NCI-H2196 (cell line): ENCODE results near the gene HOXB7.

ENCODE experiments used
- DNase-seq: peaks from one replicate; lab custom pipeline; 2025; ENCODE audit not compliant: unreplicated experiment; lab: John Stamatoyannopoulos, UW

The HOXB7 gene

DNA sequence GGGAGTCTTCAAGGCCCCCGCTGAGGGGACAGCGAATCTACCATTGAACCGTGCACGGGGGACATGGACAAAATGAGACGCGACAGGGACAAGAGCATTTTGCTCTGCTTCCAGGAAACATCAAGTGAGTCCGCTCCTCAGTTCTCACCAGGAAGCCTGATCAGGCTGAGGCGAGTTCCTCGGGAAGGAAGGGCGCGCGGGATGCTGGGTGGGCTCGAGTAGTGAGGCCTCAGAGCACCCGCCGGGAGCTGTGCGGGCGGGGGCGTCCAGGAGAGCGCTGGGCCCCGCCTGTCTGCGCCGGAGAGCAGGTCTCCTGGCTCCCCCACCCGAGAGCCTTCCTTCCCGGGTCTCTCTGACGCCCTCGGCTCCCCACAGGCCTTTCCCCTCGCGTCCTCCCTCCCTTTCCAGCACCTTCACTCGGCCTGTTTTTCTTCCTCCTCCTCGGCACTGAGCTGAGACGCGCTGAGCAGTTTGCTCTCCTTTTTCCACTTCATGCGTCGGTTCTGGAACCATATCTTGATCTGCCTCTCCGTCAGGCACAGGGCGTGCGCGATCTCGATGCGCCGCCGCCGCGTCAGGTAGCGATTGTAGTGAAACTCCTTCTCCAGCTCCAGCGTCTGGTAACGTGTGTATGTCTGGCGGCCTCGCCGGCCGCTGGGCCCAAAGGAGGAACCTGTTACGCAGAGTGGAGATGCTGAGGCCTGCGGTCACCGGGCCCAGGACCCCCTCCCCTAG is 14.7 kb downstream of the HOXB7 start:
- peak; percentile 40 for DNase-seq

GRCh38 chr17:48595278-48595999 is 15.4 kb downstream of the HOXB7 start:
- DNase-seq, result no peak

GRCh38 chr17:48594538-48595277 is 16.1 kb downstream of the HOXB7 start:
- no peak for DNase-seq

DNA sequence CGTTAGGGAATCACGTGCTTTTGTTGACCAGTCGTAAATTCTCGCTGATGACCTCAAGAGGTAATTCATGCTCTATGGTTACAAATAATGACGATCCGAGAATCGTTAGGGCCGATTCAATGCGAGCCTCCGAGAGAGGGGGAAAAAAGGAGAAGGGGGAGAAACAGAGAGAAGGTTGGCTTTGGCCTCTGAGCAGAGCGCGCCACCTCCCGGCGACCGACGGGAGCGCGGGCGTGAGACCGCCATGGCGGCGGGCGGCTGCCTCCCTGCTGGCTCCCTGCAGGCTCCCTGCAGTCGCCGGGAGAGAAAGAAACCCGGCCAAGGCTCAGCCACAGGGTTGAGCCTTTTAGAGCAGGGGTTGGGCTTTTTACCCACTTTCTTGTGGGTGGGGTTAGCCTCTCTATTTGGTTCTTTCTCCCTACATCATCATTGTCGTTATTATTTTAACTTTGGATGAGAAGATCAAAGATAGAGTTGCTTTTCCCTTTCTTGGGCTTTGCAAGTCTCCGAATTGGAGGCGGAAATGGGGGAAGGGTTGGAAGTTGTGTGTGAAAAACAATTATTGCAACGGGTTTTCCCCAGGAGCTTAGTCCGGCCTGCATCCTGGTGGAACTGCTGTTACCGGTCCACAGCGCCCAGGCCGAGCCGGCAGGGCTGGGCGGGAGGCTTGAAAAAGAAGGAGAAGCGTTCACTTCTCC is 16.8 kb downstream of the HOXB7 start:
- peak; percentile 97 for DNase-seq

DNA sequence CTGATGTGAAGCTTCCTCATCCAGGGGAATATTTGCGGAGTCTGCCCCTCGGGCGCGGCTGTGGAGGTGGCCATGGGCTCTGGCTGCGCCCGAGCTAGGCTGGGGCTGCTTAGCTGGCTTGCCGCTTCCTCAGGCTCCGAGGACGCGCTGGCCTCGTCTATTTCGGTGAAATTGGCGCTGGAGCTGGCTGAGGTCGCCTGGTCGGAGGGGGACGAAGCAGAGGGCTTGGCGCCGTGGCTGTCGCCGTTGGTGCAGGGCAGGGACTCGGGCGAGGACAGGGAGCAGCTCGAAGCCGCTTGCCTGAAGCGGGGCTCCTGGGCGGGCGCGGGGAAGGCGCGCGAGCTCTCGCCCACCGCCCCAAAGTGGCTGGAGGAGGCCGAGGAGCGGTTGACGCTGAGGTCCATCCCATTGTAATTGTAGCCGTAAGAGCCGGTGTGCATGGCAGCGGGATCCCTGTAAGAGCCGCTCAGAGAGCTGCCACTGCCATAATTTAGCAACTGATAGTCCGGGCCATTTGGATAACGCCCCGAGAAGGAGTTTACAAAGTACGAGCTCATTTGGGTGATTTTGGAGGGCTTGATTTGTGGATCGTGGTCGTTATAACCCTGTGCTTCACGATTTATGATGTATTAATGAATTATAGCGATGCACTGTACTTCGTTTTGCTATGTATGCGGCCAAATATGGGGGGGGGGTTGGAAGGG is 17.5 kb downstream of the HOXB7 start, which contains the start of gene HOXB5:
TSS of gene HOXB5 (minus strand) at position 654 of the 704 bp plus-strand sequence. CDS start at position 557, 97 bp downstream.
- DNase-seq, result peak; percentile 53

DNA sequence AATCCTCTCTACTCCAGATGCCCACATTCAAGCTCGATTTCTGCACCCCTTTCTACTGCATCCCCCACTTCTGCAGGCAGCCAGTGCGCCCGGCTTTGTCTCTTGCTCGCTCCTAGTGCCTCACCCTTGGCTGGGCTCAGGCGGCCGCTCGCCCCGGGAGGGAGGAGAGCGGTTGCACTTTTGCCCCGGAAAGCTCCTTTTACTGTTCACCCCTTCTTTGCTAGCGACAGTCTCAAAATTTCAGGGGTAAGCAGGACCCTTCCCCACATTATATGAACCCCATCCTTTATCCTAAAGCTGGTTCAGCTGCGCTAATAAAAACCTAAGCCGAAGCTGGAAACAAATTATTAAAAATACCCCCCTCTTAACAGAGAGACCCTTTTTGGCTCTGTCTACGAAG is 18.2 kb downstream of the HOXB7 start:
- DNase-seq, result no peak

- DNase-seq, result peak; percentile 28
These were observed 18.7 kb downstream of the HOXB7 start for GRCh38 chr17:48592057-48592514.

GRCh38 chr17:48591255-48592056 is 19.4 kb downstream of the HOXB7 start:
- DNase-seq, result no peak

GRCh38 chr17:48590607-48591161 is 20.1 kb downstream of the HOXB7 start:
- no peak for DNase-seq

- peak; percentile 31 for DNase-seq
These were observed 20.8 kb downstream of the HOXB7 start, which contains the start of gene HOXB3 for GRCh38 chr17:48589831-48590606. TSS of gene HOXB3 (minus strand) at chr17:48590241. CDS start at chr17:48552474, 37,767 bp downstream.

GRCh38 chr17:48589060-48589830 is 21.6 kb downstream of the HOXB7 start:
- DNase-seq, result peak; percentile 46

DNA sequence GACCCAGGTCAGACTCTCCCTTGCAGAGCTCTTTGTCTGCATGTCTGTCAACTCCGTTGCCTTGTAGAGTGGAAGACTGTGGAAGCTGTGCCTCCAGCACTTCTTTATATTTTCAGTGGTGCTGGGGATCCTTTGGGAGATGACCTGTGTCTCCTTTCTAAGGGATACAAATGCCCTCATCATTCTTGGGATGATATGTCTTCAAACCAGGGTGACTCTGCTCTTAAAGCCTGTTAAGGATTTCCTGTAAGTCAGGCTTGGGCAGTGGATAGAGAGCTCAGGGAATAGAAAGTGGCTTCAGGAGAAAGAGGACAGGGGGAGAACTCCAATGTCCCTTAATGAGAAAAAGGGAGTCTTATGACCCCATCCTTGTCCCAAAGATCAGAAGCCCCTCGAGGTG is 22.3 kb downstream of the HOXB7 start:
- no peak for DNase-seq

GRCh38 chr17:48588074-48588415 is 22.8 kb downstream of the HOXB7 start:
- DNase-seq, result no peak

- DNase-seq, result peak; percentile 82
These were observed 23.3 kb downstream of the HOXB7 start for GRCh38 chr17:48587276-48588073.

- peak; percentile 17 for DNase-seq
These were observed 24.2 kb downstream of the HOXB7 start for GRCh38 chr17:48586355-48587258.

DNA sequence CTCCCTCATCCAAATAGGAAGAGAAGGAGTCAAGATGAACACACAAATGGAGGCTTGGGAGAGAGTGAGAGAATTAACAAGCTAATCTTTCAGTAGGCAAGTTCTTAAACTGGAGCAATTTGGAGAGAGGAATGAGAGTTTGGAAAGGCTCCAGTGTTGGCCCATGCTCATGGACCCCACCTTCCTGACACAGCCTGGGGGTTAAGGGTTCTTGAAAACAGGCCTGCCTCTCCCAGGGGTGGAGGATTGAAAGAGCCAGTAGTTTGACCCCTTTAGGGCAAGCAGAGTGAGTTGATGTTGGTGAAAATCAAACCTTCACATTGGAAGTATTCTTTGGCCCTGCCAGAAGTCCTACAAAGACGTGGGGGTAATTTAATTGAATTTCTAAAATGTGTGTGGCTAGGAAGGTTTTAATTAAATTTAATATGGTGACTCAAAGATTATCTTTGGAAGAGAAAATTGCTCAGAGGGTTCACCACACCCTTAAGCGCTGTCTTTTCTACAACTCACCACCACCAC is 26.5 kb downstream of the HOXB7 start:
- no peak for DNase-seq
